ENCODE data around the gene RBFA.
A peak's percentile ranks its signal among the peaks of the same experiment; 100 is the strongest.

- TF ChIP-seq CTCF (conservative IDR thresholded peaks at IDR 0.05; ENCODE audit: low read depth, low read length) (peak; percentile 36; the same call in 1 of the 2 replicates), EZH2 (IDR thresholded peaks at IDR 0.05; ENCODE audit: borderline replicate concordance, low read depth, low read length, poor library complexity, severe bottlenecking) (no peak)
These were observed at the start of gene RBFA for GRCh38 chr18:80034068-80034851.
